ENCODE data around the gene SLC25A17. TPM values are rescaled to one million over a fixed set of nuclear protein-coding genes. Genes with fewer than 3 reads are reported as not detected.
"Not testable (repeated sequence)": the region's sequence is repeated elsewhere in the genome, so short reads cannot be mapped to it uniquely, and the experiment has no call there.

Gene SLC25A17
- total and polyA plus RNA-seq, 2 experiments from 2014 or later, result 12.7 to 18.1 TPM

DNA sequence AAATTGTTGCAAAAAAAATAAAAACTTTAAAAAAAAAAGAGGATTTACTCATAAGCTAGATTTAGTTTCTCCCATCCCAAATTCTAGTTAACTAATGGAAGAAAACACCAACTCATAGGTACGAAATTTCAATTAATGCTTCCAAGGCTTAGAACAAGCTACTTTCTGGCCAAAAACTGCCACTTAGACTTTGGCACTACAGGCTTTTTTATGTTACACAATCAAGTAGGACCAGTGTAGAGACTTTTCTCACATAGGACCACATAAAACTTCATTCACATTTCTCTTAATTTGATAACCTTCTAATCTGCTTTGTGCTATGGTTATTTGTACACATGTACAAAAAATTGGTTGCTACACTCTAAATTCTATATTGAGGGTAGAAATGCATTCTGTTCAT, 34.2 kb upstream of the SLC25A17 start:
- H3K27me3 ChIP-seq, result no peaks in the 10 kb centered on the region
- no peaks in the 10 kb centered on the region for H3K9me3 ChIP-seq (ENCODE audit: low read depth)
- H3K36me3 ChIP-seq, result peaks cover 13% of the 10 kb centered on the region
- peaks cover 27% of the 10 kb centered on the region for H3K4me1 ChIP-seq (ENCODE audit: low read depth)
- peak overlapping the region; percentile 90 for H3K4me3 ChIP-seq
- DNase-seq (ENCODE audit: low read depth in 1 of 2, low spot score in 1 of 2), result no peak
- no peak overlapping the region for H3K27ac ChIP-seq
- no peak for TF ChIP-seq CTCF (IDR thresholded peaks at IDR 0.05; ENCODE audit: low read depth, low read length)

DNA sequence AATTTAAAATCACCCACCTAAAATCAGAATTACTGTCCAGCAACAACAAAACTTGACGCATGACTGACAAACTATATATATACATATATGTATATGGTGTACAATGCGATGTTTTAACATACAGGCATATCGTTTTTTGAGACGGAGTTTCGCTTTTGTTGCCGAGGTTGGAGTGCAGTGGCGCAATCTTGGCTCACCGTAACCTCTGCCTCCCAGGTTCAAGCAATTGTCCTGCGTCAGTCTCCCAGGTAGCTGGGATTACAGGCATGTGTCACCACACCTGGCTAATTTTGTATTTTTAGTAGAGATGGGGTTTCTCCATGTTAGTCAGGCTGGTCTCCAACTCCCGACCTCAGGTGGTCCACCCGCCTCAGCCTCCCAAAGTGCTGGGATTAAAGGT, 26.7 kb upstream of the SLC25A17 start:
- H3K36me3 ChIP-seq, result peaks cover 70% of the 10 kb centered on the region
- DNase-seq (ENCODE audit: low read depth in 1 of 2, low spot score in 1 of 2); H3K4me1 ChIP-seq (ENCODE audit: low read depth); H3K4me3 ChIP-seq; H3K27ac ChIP-seq; H3K9me3 ChIP-seq (ENCODE audit: low read depth); H3K27me3 ChIP-seq: not testable (repeated sequence)

DNA sequence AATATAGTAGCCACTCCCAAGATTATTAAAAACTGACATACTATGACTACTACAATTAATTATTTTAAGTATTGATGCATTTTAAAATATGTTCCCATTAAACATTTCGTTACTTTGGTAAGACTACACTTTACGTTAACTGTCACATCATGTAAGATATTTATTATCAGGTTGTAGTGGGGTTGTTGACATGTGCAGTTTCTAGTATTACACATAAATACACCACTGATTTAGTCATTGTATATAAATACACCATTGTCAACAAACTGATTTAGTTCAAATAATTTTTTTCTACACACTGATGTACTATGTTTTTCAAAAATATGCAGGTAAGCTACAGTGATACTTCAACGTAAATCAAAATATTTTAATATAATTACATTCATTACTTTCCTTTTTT, 25.8 kb upstream of the SLC25A17 start:
- TF ChIP-seq CTCF (IDR thresholded peaks at IDR 0.05; ENCODE audit: low read depth, low read length), result no peak
- Histone ChIP-seq H3K27me3 (no peaks in the 10 kb centered on the region), H3K36me3 (peaks cover 75% of the 10 kb centered on the region), H3K4me3 (no peak overlapping the region), H3K4me1 (ENCODE audit: low read depth) (no peaks in the 10 kb centered on the region), H3K27ac (no peak overlapping the region), H3K9me3 (ENCODE audit: low read depth) (no peaks in the 10 kb centered on the region)
- DNase-seq (ENCODE audit: low read depth in 1 of 2, low spot score in 1 of 2), result no peak

GRCh38 chr22:40838486-40838885, 19.3 kb upstream of the SLC25A17 start:
- H3K27me3 ChIP-seq, result no peaks in the 10 kb centered on the region
- no peaks in the 10 kb centered on the region for H3K9me3 ChIP-seq (ENCODE audit: low read depth)
- no peak for DNase-seq (ENCODE audit: low read depth in 1 of 2, low spot score in 1 of 2)
- no peak for TF ChIP-seq CTCF (IDR thresholded peaks at IDR 0.05; ENCODE audit: low read depth, low read length)
- no peak overlapping the region for H3K27ac ChIP-seq
- no peak overlapping the region for H3K4me3 ChIP-seq
- no peaks in the 10 kb centered on the region for H3K4me1 ChIP-seq (ENCODE audit: low read depth)
- H3K36me3 ChIP-seq, result peaks cover 75% of the 10 kb centered on the region

DNA sequence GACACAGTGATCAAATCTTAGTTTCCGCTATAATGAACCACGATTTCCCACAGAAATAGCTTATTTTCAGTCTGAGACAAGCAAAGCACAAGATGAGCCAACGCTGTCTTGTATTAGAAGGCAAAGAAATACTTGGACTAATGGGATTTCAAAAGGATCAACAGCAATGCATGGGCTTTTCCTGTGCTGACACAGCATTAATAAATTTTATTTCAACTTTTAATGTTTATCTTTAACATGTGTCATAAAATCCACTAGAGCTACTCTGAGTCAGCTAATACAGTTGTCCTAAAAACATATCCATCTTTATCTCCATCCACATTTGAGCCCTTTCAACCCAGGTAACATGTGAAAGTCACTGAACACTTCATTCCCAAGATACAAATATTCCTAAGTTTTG, 15.5 kb upstream of the SLC25A17 start:
- H3K4me1 ChIP-seq (ENCODE audit: low read depth), result no peaks in the 10 kb centered on the region
- H3K27ac ChIP-seq, result no peak overlapping the region
- H3K27me3 ChIP-seq, result no peaks in the 10 kb centered on the region
- no peak for TF ChIP-seq CTCF (IDR thresholded peaks at IDR 0.05; ENCODE audit: low read depth, low read length)
- peaks cover 82% of the 10 kb centered on the region for H3K36me3 ChIP-seq
- H3K4me3 ChIP-seq, result no peak overlapping the region
- DNase-seq (ENCODE audit: low read depth in 1 of 2, low spot score in 1 of 2), result no peak
- H3K9me3 ChIP-seq (ENCODE audit: low read depth), result no peaks in the 10 kb centered on the region

DNA sequence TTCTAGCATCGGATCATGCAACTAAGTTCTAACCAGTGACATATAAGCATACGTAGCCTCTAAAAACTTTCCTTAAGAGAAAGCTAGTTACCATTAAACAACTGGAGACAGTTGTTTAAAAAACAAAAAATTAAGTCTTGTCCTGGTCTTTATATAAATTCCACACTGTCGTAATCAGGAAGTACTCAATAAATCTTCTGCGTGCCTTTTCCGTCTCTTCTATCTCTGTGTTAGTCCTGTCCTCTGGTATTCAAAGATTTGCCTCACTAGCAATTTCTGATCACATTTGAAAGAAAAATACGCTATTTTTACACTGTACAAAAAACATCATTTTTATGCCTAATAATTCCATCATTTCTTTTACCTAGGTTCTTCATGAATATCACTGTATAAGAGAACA, 10.0 kb upstream of the SLC25A17 start:
- no peaks in the 10 kb centered on the region for H3K9me3 ChIP-seq (ENCODE audit: low read depth)
- H3K4me3 ChIP-seq, result no peak overlapping the region
- H3K4me1 ChIP-seq (ENCODE audit: low read depth), result peaks cover 4% of the 10 kb centered on the region
- no peak overlapping the region for H3K27ac ChIP-seq
- no peak for DNase-seq (ENCODE audit: low read depth in 1 of 2, low spot score in 1 of 2)
- H3K27me3 ChIP-seq, result no peaks in the 10 kb centered on the region
- H3K36me3 ChIP-seq, result peaks cover 81% of the 10 kb centered on the region
- no peak for TF ChIP-seq CTCF (IDR thresholded peaks at IDR 0.05; ENCODE audit: low read depth, low read length)

Measured in cardiac muscle cell (in vitro differentiated cells and primary cell).